GM19023 (cell line): ENCODE measurements around the gene ILKAP.

Source experiments
- ATAC-seq: cut with Tn5 transposase; IDR thresholded peaks from one replicate; pipeline ENCODE4 v1.9.1; 2021; ENCODE audit warnings: mild to moderate bottlenecking, moderate library complexity; ENCODE audit not compliant: unreplicated experiment

ILKAP gene

GRCh38 chr2:238203094-238203972, at the start of gene ILKAP:
ILKAP (minus strand) TSS chr2:238203695; CDS start chr2:238203553, 142 bp downstream.
- ATAC-seq: peak; percentile 97

DNA sequence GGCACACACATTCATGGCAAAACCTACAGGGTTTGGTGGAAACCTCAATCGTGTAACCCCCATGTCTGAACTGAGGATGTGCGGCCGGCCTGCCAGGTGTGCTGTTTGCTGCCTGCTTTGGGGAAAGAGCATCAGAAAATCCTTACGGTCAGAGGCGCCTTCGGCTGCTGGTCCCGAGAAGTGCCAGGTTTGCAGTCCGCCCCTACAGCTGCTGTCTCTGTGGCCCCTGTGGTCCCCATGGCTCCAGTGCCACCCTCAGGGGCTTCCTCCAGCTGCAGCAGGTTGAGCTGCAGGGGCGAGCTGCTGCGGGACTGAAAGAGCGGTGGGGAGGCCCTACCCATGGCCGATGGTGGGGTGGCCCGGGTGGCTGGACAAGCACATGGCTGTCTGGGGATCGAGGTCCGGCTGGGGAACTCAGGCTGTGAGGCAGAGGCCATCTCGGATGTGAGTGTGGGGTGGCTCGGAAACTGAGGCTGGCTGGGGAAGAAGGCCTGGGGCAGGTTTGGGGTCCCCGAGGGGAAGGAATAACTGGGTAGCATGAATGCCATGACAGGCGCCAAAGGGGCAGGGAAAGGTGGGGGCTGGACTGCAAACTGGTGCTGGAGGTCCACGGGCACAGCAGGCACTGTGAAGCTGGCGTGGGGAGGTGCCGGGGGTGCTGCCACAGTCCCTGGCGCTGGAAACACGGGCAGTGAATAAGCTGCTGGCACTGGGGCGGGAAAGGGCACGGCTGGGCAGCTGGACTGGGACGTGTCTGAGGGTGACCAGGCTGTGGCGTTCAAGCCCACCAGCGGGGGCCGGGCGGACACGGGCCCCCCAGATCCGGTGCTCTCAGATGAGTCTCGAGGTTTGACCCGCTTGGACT, 49.5 kb upstream of the ILKAP start:
- ATAC-seq: no peak

GRCh38 chr2:238251986-238252385, 48.5 kb upstream of the ILKAP start:
- no peak for ATAC-seq

DNA sequence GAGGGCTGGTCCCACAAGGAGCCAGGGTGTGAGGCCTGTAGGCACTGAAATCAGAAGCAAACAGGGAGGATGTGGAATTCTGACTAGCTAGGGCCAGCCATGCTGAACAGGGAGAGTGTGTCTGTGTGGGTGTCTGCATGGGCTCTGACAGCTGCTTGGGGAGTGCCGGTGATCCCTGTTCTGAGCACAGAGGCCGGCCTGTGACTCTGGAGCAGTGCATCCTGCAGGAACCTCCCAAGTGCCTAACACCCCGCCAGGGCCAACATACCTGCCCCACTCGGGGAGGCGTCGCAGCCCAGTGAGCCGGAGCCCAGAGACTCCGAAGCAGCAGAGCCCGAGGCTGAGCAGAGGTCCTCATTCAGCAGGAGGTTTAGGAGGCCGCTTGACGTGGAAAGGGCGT, 47.8 kb upstream of the ILKAP start:
- no peak for ATAC-seq

DNA sequence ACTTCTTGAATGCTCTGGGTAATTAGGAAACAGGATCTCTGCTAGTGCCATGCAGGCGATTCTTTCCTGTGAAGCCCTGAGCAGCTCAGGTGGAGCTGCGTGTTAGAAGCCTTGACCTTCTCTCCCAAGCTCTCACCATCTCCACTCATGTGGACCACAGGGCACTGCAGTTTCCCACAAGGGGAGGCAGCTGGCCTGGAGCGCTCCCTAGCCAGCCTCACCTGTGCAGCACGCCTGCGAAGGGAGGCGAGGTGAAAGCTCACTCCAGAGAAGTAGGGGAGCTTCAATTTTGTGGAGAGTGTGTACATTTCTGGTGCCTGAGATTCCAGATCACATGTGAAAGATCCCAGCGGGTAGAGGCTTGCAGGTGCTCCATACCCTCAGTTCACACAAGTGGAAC, 47.4 kb upstream of the ILKAP start:
- no peak for ATAC-seq

DNA sequence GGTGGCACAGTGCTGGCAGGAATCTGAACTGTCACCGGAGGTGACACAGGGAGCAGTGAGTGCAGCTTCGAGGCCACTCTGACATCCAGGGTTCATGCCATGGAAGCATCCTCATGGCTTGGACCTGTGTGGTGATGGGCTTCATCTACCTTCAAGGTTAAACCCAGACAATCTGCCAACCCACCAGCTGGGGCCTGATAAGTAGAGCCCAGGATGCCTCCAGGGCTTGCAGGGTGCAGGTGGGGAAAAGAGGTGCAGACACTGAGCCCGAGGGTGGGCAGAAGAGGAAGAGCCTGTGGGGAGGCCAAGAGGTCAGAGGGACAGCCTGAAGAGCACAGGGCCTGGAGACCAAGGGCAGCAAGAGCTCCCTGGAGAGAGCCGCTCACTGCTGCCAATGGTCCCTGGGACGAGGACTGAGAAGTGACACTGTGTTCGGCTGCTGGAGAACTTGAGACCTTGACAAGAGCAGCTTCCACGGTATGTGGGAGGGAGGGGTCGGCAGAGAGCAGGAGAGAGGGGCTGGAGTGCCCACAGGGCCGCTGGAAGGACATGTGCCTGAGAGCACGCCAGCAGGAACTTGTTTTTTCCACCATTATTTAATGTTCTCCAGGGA, 44.5 kb upstream of the ILKAP start:
- ATAC-seq: no peak

GRCh38 chr2:238247002-238247822, 43.7 kb upstream of the ILKAP start:
- no peak for ATAC-seq

DNA sequence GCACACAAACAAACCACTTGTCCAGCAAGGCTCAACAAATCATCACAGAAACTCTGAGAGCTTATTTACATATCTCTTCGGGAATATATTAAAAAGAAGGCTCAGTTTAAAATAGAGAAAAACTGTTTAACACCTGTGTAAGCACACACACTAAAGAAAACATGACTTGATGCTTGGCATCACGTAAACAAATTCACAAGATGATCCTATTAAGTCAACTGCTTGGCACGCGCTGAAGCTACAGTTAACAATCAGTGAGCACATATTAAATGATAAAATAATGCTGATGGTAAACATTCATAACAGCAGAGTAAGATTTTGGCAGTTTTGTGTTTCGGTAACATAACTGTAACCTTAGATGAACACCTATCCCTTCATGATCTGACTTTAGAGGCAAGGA, 40.7 kb upstream of the ILKAP start:
- ATAC-seq: no peak

DNA sequence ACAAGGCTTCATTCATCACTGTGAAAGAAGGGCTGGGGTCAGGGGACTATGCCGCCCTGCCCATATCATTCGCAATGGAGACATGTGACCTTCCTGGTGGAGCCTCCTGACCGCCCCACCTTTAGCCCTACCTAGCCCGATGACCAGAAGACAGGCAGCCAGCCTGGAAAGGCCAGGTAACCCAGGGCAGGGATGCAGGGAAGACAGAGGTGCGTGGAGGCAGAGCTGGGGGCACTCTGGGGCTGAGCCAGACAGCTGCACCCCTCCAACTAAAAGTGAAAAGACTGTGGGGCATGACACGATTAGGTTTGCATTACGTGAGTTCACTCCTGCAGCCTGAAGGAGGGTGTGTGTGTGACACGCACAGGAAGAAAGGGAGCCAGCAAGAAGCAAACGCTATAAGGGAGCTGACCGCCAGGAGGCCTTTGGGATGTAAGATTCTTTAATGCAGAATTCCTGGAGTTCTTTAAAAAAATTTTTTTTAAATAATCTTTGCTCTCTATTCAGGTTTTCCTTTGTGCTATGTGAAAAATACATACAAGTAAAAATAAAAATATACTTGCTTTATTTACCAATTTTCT, 40.1 kb upstream of the ILKAP start:
- no peak for ATAC-seq

GRCh38 chr2:238242731-238243495, 39.4 kb upstream of the ILKAP start:
- no peak for ATAC-seq

DNA sequence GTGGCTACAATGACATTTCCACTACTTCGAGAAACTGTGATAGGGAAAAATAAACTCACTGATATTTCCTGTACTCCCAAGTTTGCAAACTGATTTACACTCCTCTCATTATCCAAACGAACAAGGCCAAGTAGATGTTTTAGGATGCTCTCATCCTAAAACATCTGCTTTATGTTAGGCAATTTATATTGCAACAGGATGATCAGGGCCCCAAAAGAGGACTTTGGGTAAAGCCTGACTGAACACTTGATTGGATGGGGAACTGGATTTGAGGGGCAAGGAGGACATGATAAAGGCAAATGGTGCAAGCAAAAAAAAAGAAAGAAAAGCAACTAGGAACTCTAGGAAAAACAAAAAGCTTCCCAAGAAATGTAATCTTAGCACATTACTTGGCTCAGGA, 38.5 kb upstream of the ILKAP start:
- no peak for ATAC-seq

DNA sequence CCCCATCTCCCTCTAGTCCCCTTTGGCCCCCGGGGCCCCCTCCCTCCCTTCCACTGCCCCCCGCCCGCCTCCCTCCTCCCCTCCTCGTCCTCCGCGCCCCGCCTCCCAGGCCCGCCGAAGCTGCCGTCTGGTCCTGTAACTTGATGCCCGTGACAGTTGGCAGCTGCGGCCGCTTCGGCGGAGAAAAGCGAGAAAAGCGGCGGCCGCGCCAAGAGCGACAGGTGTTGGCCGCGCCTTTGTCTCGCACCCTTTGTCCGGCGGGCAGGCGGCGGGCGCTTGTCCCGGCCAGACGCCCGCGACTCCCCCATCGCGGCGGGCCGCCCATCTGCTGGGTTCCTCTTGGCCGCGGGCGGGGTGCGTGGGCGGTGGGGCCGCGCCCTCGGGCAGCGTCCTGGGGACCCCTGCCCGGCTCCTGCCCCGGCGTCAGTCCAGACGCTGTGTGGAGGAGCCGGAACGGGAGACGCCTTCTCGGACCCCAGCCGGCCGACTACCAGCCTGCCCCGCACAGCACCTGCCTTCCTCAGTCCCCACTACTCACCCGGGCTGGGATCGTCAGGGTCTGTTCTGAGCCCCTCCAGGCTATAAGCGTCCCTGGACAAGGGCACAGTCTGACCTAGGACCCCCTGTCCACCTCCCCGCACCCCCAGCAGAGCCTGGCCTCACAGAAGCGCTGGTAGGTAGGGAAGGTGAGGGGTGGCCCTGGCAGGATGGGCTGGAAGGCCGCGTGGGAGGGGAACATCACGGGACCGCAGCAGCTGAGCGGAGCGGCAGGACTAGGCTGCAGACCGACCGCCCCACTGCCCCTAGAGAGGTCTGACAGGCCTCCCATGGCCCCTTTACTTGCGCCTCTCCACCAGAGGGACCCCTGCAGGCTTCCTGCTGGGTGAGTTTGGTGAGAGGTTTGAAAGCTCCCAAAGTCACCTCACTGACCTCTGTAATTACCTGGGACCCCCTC, 37.5 kb upstream of the ILKAP start:
- ATAC-seq: no peak

DNA sequence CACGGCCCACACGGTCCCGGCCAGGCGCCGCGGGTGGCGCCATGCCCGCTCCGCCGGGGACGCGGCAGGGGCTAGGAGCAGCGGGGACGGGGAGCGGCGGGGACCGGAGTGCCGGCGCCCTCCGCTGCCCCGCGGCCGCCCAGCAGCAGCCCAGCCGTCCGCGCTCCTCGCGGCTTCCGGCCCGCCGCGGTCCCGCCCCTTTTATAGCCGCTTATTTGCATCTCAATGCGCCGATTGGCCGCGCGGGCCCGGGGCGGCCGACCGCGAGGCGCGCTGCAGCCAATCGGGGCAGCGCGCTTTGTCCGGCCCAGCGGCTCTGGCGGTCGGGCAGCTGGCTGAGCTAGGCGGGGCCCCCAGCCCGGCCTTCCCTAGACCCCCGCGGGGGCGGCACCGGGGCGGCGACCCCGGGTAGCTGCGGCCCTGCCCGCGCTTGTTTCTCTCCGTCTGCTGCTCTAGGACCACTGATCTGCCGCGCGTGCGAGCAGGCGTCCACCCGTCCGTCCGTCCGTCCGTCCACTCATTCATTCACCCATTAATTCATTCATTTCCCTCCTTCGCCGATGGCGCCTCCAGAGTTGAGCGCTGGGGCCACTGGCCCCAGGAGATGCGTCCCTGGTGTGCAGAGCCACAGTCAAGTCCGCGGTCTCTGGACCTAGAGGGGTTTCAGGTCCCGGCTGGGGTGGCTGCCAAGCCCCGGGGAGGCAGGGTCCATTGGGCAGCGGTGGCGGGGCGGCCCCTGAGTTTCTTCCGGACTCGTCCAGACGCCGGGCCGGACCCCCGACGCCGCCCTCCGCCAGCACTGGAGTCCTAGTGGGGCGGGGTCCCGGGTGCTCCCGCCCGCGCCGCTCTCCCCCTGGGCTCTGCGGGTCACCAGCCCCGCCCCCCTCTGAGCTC, 36.6 kb upstream of the ILKAP start, which contains the start of gene HES6:
Gene HES6, minus strand, starts transcription at position 176 of the 894 bp plus-strand sequence. Its CDS starts 133 bp downstream, at position 43.
- ATAC-seq: peak; percentile 82

GRCh38 chr2:238239543-238239862, 36.0 kb upstream of the ILKAP start:
- ATAC-seq: peak; percentile 11

- ATAC-seq: peak; percentile 3
Observed at GRCh38 chr2:238238766-238239542, 35.5 kb upstream of the ILKAP start.

DNA sequence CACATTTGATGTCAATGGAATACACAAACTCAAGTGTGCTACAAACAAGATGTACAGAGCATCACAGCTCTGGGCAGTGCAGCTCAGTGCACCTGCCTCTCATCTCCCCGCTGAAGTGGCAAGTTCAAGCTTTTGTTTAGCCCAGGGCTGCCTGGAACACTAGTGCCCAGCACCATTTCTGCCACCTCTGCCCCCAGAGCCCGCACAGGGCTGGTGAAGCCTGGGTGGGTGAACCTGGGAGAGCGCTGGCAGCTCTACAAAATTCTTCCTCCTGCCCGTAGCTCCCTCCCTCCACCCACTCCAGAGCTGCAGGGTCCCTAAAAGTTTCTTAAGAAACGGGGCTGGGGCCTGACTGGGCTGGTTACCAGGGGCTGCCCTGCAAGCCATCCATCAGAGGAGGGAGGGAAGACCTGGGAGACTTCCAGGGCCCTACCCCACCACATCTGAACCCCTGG, 34.8 kb upstream of the ILKAP start:
- no peak for ATAC-seq
